ENCODE results near the gene FBXL17. TPM values are rescaled to one million over a fixed set of nuclear protein-coding genes. Genes with fewer than 3 reads are reported as not detected.
A peak's percentile ranks its signal among the peaks of the same experiment; 100 is the strongest.
"Not testable (repeated sequence)": the region's sequence is repeated elsewhere in the genome, so short reads cannot be mapped to it uniquely, and the experiment has no call there.

The FBXL17 gene
- total and polyA plus RNA-seq, 2 of the 13 experiments (the other 11 are each of a cell fraction or from before 2014, with no cell fraction given) = 3.0 to 7.9 TPM

DNA sequence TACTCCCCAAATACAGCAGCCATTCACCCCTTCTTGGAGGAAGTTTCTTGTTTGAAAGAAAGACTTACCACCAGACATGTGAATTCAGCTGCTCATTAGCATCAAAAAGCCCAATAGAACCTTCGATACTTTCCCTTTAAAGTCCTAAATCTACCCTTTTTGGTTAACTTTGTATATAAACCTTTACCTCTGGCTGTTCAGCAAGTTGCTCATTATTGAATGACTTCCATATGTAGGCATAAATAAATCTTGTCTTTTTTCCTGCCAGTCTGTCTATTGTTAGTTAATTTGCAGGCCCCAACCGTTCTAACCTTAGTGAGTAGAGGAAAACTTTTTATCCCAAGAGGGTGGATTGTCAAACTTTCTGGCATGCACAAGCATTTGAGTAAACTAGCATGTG lies 27.9 kb upstream of the FBXL17 start:
- in situ Hi-C loops (cut with HindIII; ENCODE audit: extremely low pct_ligation_motif_present, low pct_unique_long_range_greater_than_20kb) (no loop called here), intact Hi-C loops (cut with micrococcal nuclease; ENCODE audit: unreplicated experiment) (no loop called here)
- TF ChIP-seq LCORL (IDR thresholded peaks at IDR 0.05) (no peak), LCORL (CRISPR knock-in tag; IDR thresholded peaks at IDR 0.05) (no peak), ZNF619 (CRISPR knock-in tag; IDR thresholded peaks at IDR 0.05) (no peak)
- DNase-seq (ENCODE audit: low spot score) (no peak), ATAC-seq (no peak), FAIRE-seq (no peak)
- ChIA-PET POLR2A (no interaction called here), CTCF (ENCODE audit: low intra/inter-chr PET ratio, low total read pairs) (no interaction called here)
- Histone ChIP-seq H3K79me2 (ENCODE audit: insufficient read depth, low read length) (no peaks in the 10 kb centered on the region), H3K27me3 (ENCODE audit: control insufficient read depth in 1 of 2, insufficient read depth in 2 of 2, low read length in 2 of 2) (no peaks in the 10 kb centered on the region), H3K9me3 (ENCODE audit: low read length) (no peaks in the 10 kb centered on the region), H3K27ac (ENCODE audit: extremely low read length, insufficient read depth, low read length) (no peak overlapping the region), H3K4me1 (ENCODE audit: insufficient read depth, low read length) (peaks cover 13% of the 10 kb centered on the region), H3K36me3 (replicated peaks in 1 of 2; ENCODE audit: control insufficient read depth in 1 of 2, insufficient read depth in 2 of 2, low read length in 2 of 2) (no peaks in the 10 kb centered on the region), H3K9ac (ENCODE audit: insufficient read depth, low read depth, low read length) (no peak overlapping the region), H3K4me3 (replicated peaks in 1 of 3; ENCODE audit: insufficient read depth in 1 of 3, low read depth in 2 of 3, low read length in 3 of 3) (no peak overlapping the region), H4K20me1 (ENCODE audit: insufficient read depth, low read length) (no peaks in the 10 kb centered on the region), H3K4me2 (ENCODE audit: low read depth, low read length) (no peak overlapping the region), H2AFZ (ENCODE audit: low read length) (no peak overlapping the region)
- no TSS peak for BruUV-seq (replicated peaks)
- 0% methylated on average over 2 of the region's 2 CpGs for WGBS (ENCODE audit: low lambda C conversion rate)

- H2AFZ ChIP-seq (ENCODE audit: low read length); DNase-seq (ENCODE audit: low spot score); H3K79me2 ChIP-seq (ENCODE audit: insufficient read depth, low read length); H3K4me3 ChIP-seq (replicated peaks in 1 of 3; ENCODE audit: insufficient read depth in 1 of 3, low read depth in 2 of 3, low read length in 3 of 3); H3K27ac ChIP-seq (ENCODE audit: extremely low read length, insufficient read depth, low read length); H3K4me1 ChIP-seq (ENCODE audit: insufficient read depth, low read length); ATAC-seq; H3K27me3 ChIP-seq (ENCODE audit: control insufficient read depth in 1 of 2, insufficient read depth in 2 of 2, low read length in 2 of 2); in situ Hi-C loops (cut with HindIII; ENCODE audit: extremely low pct_ligation_motif_present, low pct_unique_long_range_greater_than_20kb); FAIRE-seq; H3K4me2 ChIP-seq (ENCODE audit: low read depth, low read length); H3K9me3 ChIP-seq (ENCODE audit: low read length); POLR2A ChIA-PET; BruUV-seq (replicated peaks); H4K20me1 ChIP-seq (ENCODE audit: insufficient read depth, low read length); H3K36me3 ChIP-seq (replicated peaks in 1 of 2; ENCODE audit: control insufficient read depth in 1 of 2, insufficient read depth in 2 of 2, low read length in 2 of 2); H3K9ac ChIP-seq (ENCODE audit: insufficient read depth, low read depth, low read length); CTCF ChIA-PET (ENCODE audit: low intra/inter-chr PET ratio, low total read pairs); intact Hi-C loops (cut with micrococcal nuclease; ENCODE audit: unreplicated experiment): not testable (repeated sequence)
- WGBS (ENCODE audit: low lambda C conversion rate) = 51% methylated on average over 3 of the region's 3 CpGs
Observed at GRCh38 chr5:108405201-108405600, 23.3 kb upstream of the FBXL17 start.

DNA sequence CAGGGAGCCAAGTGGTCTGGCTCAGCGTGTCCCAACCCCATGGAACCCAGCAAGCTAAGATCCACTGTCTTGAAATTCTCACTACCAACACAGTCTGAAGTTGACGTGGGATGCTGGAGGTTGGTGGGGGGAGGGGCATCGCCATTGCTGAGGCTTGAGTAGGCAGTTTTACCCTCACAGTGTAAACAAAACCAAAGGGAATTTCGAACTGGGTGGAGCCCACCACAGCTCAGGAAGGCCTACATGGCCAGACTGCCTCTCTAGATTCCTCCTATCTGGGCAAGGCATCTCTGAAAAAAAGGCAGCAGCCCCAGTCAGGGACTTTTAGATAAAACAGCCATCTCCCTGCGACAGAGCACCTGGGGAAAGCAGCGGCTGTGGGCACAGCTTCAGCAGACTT lies 17.1 kb upstream of the FBXL17 start:
- 28% methylated on average over 4 of the region's 6 CpGs for WGBS (ENCODE audit: low lambda C conversion rate)
- H3K9ac ChIP-seq (ENCODE audit: insufficient read depth, low read depth, low read length) = no peak overlapping the region
- TF ChIP-seq ZNF432 (CRISPR knock-in tag; IDR thresholded peaks at IDR 0.05; ENCODE audit: borderline replicate concordance) (no peak), MYC (CRISPR knock-in tag; IDR thresholded peaks at IDR 0.05; ENCODE audit: borderline replicate concordance) (no peak), ZNF281 (CRISPR knock-in tag; IDR thresholded peaks at IDR 0.05; ENCODE audit: borderline replicate concordance) (peak; percentile 66; the same call in 1 of the 2 replicates), DPF2 (CRISPR knock-in tag; IDR thresholded peaks at IDR 0.05; ENCODE audit: borderline replicate concordance, low read depth) (no peak)
- no peaks in the 10 kb centered on the region for H3K27me3 ChIP-seq (ENCODE audit: control insufficient read depth in 1 of 2, insufficient read depth in 2 of 2, low read length in 2 of 2)
- no peaks in the 10 kb centered on the region for H3K9me3 ChIP-seq (ENCODE audit: low read length)
- H3K4me1 ChIP-seq (ENCODE audit: insufficient read depth, low read length) = 0 out of 2 replicates have a peak, but pooled peaks cover 10% of the 10 kb centered on the region
- no peak for FAIRE-seq
- ChIA-PET POLR2A (interaction anchor here (0.8 kb wide), 1 partner anchor 19 kb away, joined by 3 read pairs; no protein-coding TSS in a partner anchor), CTCF (ENCODE audit: low intra/inter-chr PET ratio, low total read pairs) (no interaction called here)
- in situ Hi-C loops (cut with HindIII; ENCODE audit: extremely low pct_ligation_motif_present, low pct_unique_long_range_greater_than_20kb) (no loop called here), intact Hi-C loops (cut with micrococcal nuclease; ENCODE audit: unreplicated experiment) (no loop called here)
- no peaks in the 10 kb centered on the region for H3K36me3 ChIP-seq (replicated peaks in 1 of 2; ENCODE audit: control insufficient read depth in 1 of 2, insufficient read depth in 2 of 2, low read length in 2 of 2)
- no peak overlapping the region for H3K4me3 ChIP-seq (replicated peaks in 1 of 3; ENCODE audit: insufficient read depth in 1 of 3, low read depth in 2 of 3, low read length in 3 of 3)
- no peak overlapping the region for H2AFZ ChIP-seq (ENCODE audit: low read length)
- peak overlapping the region; percentile 36; the same call in 1 of the 2 replicates for H3K4me2 ChIP-seq (ENCODE audit: low read depth, low read length)
- no peaks in the 10 kb centered on the region for H3K79me2 ChIP-seq (ENCODE audit: insufficient read depth, low read length)
- H4K20me1 ChIP-seq (ENCODE audit: insufficient read depth, low read length) = no peaks in the 10 kb centered on the region
- H3K27ac ChIP-seq (ENCODE audit: extremely low read length, insufficient read depth, low read length) = no peak overlapping the region
- DNase-seq (ENCODE audit: low spot score) = no peak
- no peak for ATAC-seq
- BruUV-seq (replicated peaks) = no TSS peak
